ENCODE results near the gene KCNMB1.

KCNMB1 gene

DNA sequence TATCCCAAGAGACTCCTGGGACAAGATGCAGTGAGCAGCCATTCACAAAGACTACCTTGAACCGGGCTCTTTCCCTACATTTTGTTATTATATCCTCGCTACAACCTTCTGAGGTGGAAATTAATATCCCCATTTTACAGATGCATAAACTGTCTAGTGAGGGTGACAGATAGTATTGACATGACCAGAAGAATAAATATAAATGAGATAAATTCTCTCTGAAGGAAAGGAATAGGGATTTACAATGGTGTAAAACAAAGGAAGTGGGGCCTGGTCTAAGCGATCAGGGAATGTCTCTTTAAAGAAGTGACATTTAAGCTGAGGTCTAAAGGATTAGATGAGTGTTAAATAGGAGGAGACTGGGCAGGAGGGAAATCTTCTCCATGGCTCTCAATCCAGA, 43.5 kb upstream of the KCNMB1 start:
- Histone ChIP-seq H3K79me2 (ENCODE audit: control insufficient read depth, insufficient read depth, low read length) (no peaks in the 10 kb centered on the region), H4K8ac (ENCODE audit: low read depth, low read length) (no peak overlapping the region), H3K79me1 (ENCODE audit: low read length) (no peaks in the 10 kb centered on the region), H2BK15ac (replicated peaks; ENCODE audit: low read depth) (no peak overlapping the region), H4K5ac (ENCODE audit: low read length) (no peak overlapping the region), H3K23ac (ENCODE audit: low read length) (no peak overlapping the region), H3K36me3 (ENCODE audit: control insufficient read depth, insufficient read depth, low read length) (no peaks in the 10 kb centered on the region), H2BK120ac (ENCODE audit: low read depth, low read length) (no peak overlapping the region), H3K18ac (ENCODE audit: low read length) (no peak overlapping the region), H3K27me3 (ENCODE audit: insufficient read depth, low read length, poor library complexity) (no peaks in the 10 kb centered on the region), H3K27ac (ENCODE audit: low read depth, low read length) (no peak overlapping the region), H2BK5ac (ENCODE audit: low read length) (no peak overlapping the region), H3K9ac (ENCODE audit: low read length) (no peak overlapping the region), H2AK5ac (ENCODE audit: low read length) (no peak overlapping the region), H3K56ac (ENCODE audit: low read length) (no peak overlapping the region), H3K4ac (ENCODE audit: low read depth, low read length) (no peak overlapping the region), H3K4me2 (ENCODE audit: low read length) (no peak overlapping the region), H3K4me1 (ENCODE audit: control insufficient read depth, low read depth, low read length) (no peaks in the 10 kb centered on the region), H3K4me3 (ENCODE audit: low read length) (no peak overlapping the region)
- DNase-seq: no peak
- WGBS (ENCODE audit: extremely low coverage, insufficient coverage, low lambda C conversion rate): no CpG with 5 or more reads among the region's 3 CpGs

DNA sequence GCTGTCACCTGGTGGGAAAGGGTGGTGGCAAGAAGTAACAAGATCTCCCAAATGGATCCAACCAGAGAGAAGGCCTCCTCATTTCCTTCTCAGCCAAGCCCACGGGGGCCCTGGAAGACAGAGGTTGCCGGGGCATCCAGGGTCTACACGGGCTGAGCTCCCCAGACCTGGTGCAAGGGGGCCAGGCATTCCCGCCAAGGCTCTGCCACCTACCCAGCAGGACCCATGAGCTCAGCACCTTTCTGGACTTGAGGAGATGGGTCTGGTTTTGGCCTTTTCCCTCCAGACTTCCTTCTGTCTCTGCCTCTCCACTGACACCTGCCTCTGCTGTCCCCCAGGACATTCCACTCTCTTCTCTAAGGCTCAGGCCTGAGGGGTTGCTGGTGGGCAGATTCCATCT, 42.4 kb upstream of the KCNMB1 start:
- H2BK5ac ChIP-seq (ENCODE audit: low read length): no peak overlapping the region
- no peak overlapping the region for H2BK15ac ChIP-seq (replicated peaks; ENCODE audit: low read depth)
- no peak overlapping the region for H3K4me3 ChIP-seq (ENCODE audit: low read length)
- H3K4me2 ChIP-seq (ENCODE audit: low read length): no peak overlapping the region
- H3K56ac ChIP-seq (ENCODE audit: low read length): no peak overlapping the region
- no peak overlapping the region for H2AK5ac ChIP-seq (ENCODE audit: low read length)
- WGBS (ENCODE audit: extremely low coverage, insufficient coverage, low lambda C conversion rate): no CpG with 5 or more reads among the region's 4 CpGs
- H3K79me2 ChIP-seq (ENCODE audit: control insufficient read depth, insufficient read depth, low read length): no peaks in the 10 kb centered on the region
- H3K4ac ChIP-seq (ENCODE audit: low read depth, low read length): no peak overlapping the region
- no peak overlapping the region for H4K8ac ChIP-seq (ENCODE audit: low read depth, low read length)
- DNase-seq: no peak
- H3K27me3 ChIP-seq (ENCODE audit: insufficient read depth, low read length, poor library complexity): no peaks in the 10 kb centered on the region
- no peak overlapping the region for H4K5ac ChIP-seq (ENCODE audit: low read length)
- no peaks in the 10 kb centered on the region for H3K4me1 ChIP-seq (ENCODE audit: control insufficient read depth, low read depth, low read length)
- H3K23ac ChIP-seq (ENCODE audit: low read length): no peak overlapping the region
- no peaks in the 10 kb centered on the region for H3K36me3 ChIP-seq (ENCODE audit: control insufficient read depth, insufficient read depth, low read length)
- H3K18ac ChIP-seq (ENCODE audit: low read length): no peak overlapping the region
- H3K79me1 ChIP-seq (ENCODE audit: low read length): no peaks in the 10 kb centered on the region
- no peak overlapping the region for H2BK120ac ChIP-seq (ENCODE audit: low read depth, low read length)
- no peak overlapping the region for H3K9ac ChIP-seq (ENCODE audit: low read length)
- H3K27ac ChIP-seq (ENCODE audit: low read depth, low read length): no peak overlapping the region

DNA sequence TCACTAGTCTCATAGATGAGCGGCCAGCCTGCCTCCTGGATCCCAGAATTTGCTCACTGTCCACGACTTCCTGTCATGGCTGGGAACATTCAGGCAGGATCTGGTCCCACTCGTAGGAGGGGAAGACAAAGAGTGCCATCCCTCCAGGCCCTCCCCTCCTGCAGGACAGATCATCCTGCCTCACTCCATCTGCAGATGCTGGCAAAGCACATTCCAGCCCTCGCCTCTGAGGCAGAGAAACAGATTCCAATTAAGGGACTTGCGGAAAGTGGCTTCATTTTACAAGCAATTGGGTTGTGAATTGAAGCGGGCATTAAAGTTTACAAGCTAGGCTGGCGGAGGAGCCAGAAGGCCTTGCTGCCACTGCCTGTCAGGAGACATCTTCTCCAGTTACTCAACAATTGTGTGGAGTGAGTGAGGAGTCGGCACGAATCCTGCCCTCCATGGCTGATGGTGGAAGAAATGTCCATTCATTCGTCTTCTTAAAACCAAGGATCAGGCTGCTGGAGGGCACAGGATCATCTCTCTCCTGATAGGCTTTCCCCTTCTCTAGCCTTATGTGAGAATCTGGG, 41.8 kb upstream of the KCNMB1 start:
- no peaks in the 10 kb centered on the region for H3K4me1 ChIP-seq (ENCODE audit: control insufficient read depth, low read depth, low read length)
- DNase-seq: no peak

DNA sequence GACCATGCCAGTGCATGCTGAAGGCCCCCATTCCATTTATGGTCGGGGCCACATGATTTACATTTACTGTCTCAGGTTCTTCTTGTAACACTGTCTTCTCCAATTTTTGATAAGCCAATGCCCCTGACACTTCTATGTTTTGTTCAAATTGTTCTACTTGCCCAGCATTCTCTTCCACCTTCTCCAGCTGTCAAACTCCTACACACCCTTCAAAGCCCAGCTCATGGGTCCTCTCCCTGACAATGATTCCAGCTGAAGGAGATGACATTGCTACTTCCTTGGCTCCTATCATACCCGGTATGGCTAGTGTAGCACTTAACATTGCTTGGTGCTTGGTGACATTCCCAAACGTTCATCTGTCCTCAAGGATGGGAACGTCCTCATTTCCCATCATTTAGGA, 41.1 kb upstream of the KCNMB1 start:
- H2BK120ac ChIP-seq (ENCODE audit: low read depth, low read length): no peak overlapping the region
- no CpG with 5 or more reads among the region's 4 CpGs for WGBS (ENCODE audit: extremely low coverage, insufficient coverage, low lambda C conversion rate)
- no peak overlapping the region for H3K4me2 ChIP-seq (ENCODE audit: low read length)

More for the DNA sequence above, 41.8 kb upstream of the KCNMB1 start:
- H3K4me2 ChIP-seq (ENCODE audit: low read length): no peak overlapping the region
- H4K5ac ChIP-seq (ENCODE audit: low read length): no peak overlapping the region
- H3K27me3 ChIP-seq (ENCODE audit: insufficient read depth, low read length, poor library complexity): no peaks in the 10 kb centered on the region
- no peak overlapping the region for H3K27ac ChIP-seq (ENCODE audit: low read depth, low read length)
- H2BK15ac ChIP-seq (replicated peaks; ENCODE audit: low read depth): no peak overlapping the region
- H4K8ac ChIP-seq (ENCODE audit: low read depth, low read length): no peak overlapping the region
- no peak overlapping the region for H2AK5ac ChIP-seq (ENCODE audit: low read length)
- no peaks in the 10 kb centered on the region for H3K79me1 ChIP-seq (ENCODE audit: low read length)
- H2BK120ac ChIP-seq (ENCODE audit: low read depth, low read length): no peak overlapping the region
- no peaks in the 10 kb centered on the region for H3K79me2 ChIP-seq (ENCODE audit: control insufficient read depth, insufficient read depth, low read length)
- H3K36me3 ChIP-seq (ENCODE audit: control insufficient read depth, insufficient read depth, low read length): no peaks in the 10 kb centered on the region
- H3K9ac ChIP-seq (ENCODE audit: low read length): no peak overlapping the region
- H3K23ac ChIP-seq (ENCODE audit: low read length): no peak overlapping the region
- no peak overlapping the region for H3K18ac ChIP-seq (ENCODE audit: low read length)
- H2BK5ac ChIP-seq (ENCODE audit: low read length): no peak overlapping the region
- no peak overlapping the region for H3K4me3 ChIP-seq (ENCODE audit: low read length)
- WGBS (ENCODE audit: extremely low coverage, insufficient coverage, low lambda C conversion rate): no CpG with 5 or more reads among the region's 10 CpGs
- no peak overlapping the region for H3K4ac ChIP-seq (ENCODE audit: low read depth, low read length)
- no peak overlapping the region for H3K56ac ChIP-seq (ENCODE audit: low read length)

DNA sequence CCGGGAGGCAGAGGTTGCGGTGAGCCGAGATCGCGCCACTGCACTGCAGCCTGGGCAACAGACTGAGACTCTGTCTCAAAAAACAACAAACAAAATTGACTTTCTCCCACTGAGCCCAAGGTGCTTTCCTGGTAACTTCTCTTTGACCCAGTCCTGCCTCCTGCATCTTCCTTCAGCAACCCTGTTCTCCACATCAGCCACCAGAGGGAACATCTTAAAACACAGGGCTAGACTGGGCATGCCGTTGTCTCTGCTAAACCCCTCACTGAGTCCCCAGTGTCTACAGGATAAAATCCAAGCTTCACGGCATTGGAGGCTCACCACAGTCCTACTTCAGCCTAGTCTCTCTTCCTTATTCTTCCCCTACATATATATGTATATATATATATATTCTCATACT, 39.8 kb upstream of the KCNMB1 start:
- Histone ChIP-seq H3K79me1 (ENCODE audit: low read length) (no peaks in the 10 kb centered on the region), H3K56ac (ENCODE audit: low read length) (no peak overlapping the region), H3K18ac (ENCODE audit: low read length) (no peak overlapping the region), H4K5ac (ENCODE audit: low read length) (no peak overlapping the region), H3K27ac (ENCODE audit: low read depth, low read length) (no peak overlapping the region), H2BK120ac (ENCODE audit: low read depth, low read length) (no peak overlapping the region), H3K27me3 (ENCODE audit: insufficient read depth, low read length, poor library complexity) (no peaks in the 10 kb centered on the region), H2AK5ac (ENCODE audit: low read length) (no peak overlapping the region), H3K4me2 (ENCODE audit: low read length) (no peak overlapping the region), H3K36me3 (ENCODE audit: control insufficient read depth, insufficient read depth, low read length) (no peaks in the 10 kb centered on the region), H4K8ac (ENCODE audit: low read depth, low read length) (no peak overlapping the region), H3K4me1 (ENCODE audit: control insufficient read depth, low read depth, low read length) (no peaks in the 10 kb centered on the region), H2BK15ac (replicated peaks; ENCODE audit: low read depth) (no peak overlapping the region), H3K23ac (ENCODE audit: low read length) (no peak overlapping the region), H2BK5ac (ENCODE audit: low read length) (no peak overlapping the region), H3K4ac (ENCODE audit: low read depth, low read length) (no peak overlapping the region), H3K4me3 (ENCODE audit: low read length) (no peak overlapping the region), H3K9ac (ENCODE audit: low read length) (no peak overlapping the region), H3K79me2 (ENCODE audit: control insufficient read depth, insufficient read depth, low read length) (no peaks in the 10 kb centered on the region)
- WGBS (ENCODE audit: extremely low coverage, insufficient coverage, low lambda C conversion rate): no CpG with 5 or more reads among the region's 7 CpGs
- peak; percentile 66 for DNase-seq

More for the DNA sequence above, 41.1 kb upstream of the KCNMB1 start:
- no peak overlapping the region for H2BK15ac ChIP-seq (replicated peaks; ENCODE audit: low read depth)
- no peak overlapping the region for H3K9ac ChIP-seq (ENCODE audit: low read length)
- no peak overlapping the region for H3K27ac ChIP-seq (ENCODE audit: low read depth, low read length)
- no peak overlapping the region for H3K4ac ChIP-seq (ENCODE audit: low read depth, low read length)
- H3K18ac ChIP-seq (ENCODE audit: low read length): no peak overlapping the region
- H4K8ac ChIP-seq (ENCODE audit: low read depth, low read length): no peak overlapping the region
- no peak overlapping the region for H2AK5ac ChIP-seq (ENCODE audit: low read length)
- no peak for DNase-seq
- H3K79me1 ChIP-seq (ENCODE audit: low read length): no peaks in the 10 kb centered on the region
- no peaks in the 10 kb centered on the region for H3K79me2 ChIP-seq (ENCODE audit: control insufficient read depth, insufficient read depth, low read length)
- no peak overlapping the region for H2BK5ac ChIP-seq (ENCODE audit: low read length)
- H3K4me1 ChIP-seq (ENCODE audit: control insufficient read depth, low read depth, low read length): no peaks in the 10 kb centered on the region
- no peaks in the 10 kb centered on the region for H3K27me3 ChIP-seq (ENCODE audit: insufficient read depth, low read length, poor library complexity)
- no peak overlapping the region for H4K5ac ChIP-seq (ENCODE audit: low read length)
- H3K36me3 ChIP-seq (ENCODE audit: control insufficient read depth, insufficient read depth, low read length): no peaks in the 10 kb centered on the region
- no peak overlapping the region for H3K23ac ChIP-seq (ENCODE audit: low read length)
- H3K4me3 ChIP-seq (ENCODE audit: low read length): no peak overlapping the region
- no peak overlapping the region for H3K56ac ChIP-seq (ENCODE audit: low read length)

DNA sequence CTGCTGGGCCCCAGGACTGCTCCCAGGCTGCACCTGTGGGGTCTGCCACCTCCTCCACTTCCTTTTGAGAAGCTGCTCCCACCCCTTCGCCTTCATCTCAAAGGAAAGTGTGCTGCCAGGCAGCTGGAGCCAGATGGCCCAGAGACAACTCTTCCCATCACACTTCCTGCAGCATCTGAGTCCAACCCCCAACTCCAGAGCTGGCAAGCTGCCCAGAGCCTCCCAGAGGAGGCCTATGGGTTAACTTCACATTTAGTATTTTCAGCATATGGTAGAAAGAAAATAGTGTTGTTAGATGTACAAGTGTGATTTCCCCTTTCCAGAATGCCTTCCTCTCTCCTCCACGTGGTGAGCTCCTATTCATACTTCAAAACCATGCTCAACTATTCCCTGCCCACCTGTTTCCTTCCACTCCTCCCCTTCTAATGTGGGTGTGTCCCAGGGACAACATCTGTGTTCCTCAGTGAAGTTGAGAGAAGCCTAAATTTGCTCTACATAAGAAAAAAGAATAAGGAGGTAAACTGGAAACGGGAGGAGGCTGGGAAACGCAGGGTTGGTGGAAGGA, 38.6 kb upstream of the KCNMB1 start:
- DNase-seq: no peak
- H2BK5ac ChIP-seq (ENCODE audit: low read length): no peak overlapping the region
- H2BK15ac ChIP-seq (replicated peaks; ENCODE audit: low read depth): no peak overlapping the region
- no peaks in the 10 kb centered on the region for H3K79me1 ChIP-seq (ENCODE audit: low read length)
- no peaks in the 10 kb centered on the region for H3K36me3 ChIP-seq (ENCODE audit: control insufficient read depth, insufficient read depth, low read length)
- no peak overlapping the region for H3K4me2 ChIP-seq (ENCODE audit: low read length)
- no peaks in the 10 kb centered on the region for H3K27me3 ChIP-seq (ENCODE audit: insufficient read depth, low read length, poor library complexity)
- H2BK120ac ChIP-seq (ENCODE audit: low read depth, low read length): no peak overlapping the region
- H3K79me2 ChIP-seq (ENCODE audit: control insufficient read depth, insufficient read depth, low read length): no peaks in the 10 kb centered on the region
- no peak overlapping the region for H3K18ac ChIP-seq (ENCODE audit: low read length)
- no peak overlapping the region for H3K27ac ChIP-seq (ENCODE audit: low read depth, low read length)
- H3K56ac ChIP-seq (ENCODE audit: low read length): no peak overlapping the region
- H2AK5ac ChIP-seq (ENCODE audit: low read length): no peak overlapping the region
- no peak overlapping the region for H3K9ac ChIP-seq (ENCODE audit: low read length)
- H3K4me3 ChIP-seq (ENCODE audit: low read length): no peak overlapping the region
- H3K23ac ChIP-seq (ENCODE audit: low read length): no peak overlapping the region
- no CpG with 5 or more reads among the region's 4 CpGs for WGBS (ENCODE audit: extremely low coverage, insufficient coverage, low lambda C conversion rate)
- no peak overlapping the region for H4K8ac ChIP-seq (ENCODE audit: low read depth, low read length)
- H4K5ac ChIP-seq (ENCODE audit: low read length): no peak overlapping the region
- no peaks in the 10 kb centered on the region for H3K4me1 ChIP-seq (ENCODE audit: control insufficient read depth, low read depth, low read length)
- no peak overlapping the region for H3K4ac ChIP-seq (ENCODE audit: low read depth, low read length)

All from mesendoderm (in vitro differentiated cells).